HCT116 (cell line): ENCODE measurements around the gene VRK3.

Source experiments
- ATF3 ChIP-seq: IDR thresholded peaks from 2 replicates; pipeline ENCODE4 v1.6.1; 2012
- CBX3 ChIP-seq: IDR thresholded peaks from 2 replicates; pipeline ENCODE4 v1.6.1; 2012; ENCODE audit warnings: low read depth
- EZH2 ChIP-seq: fragments of 200-600 bp; sonication (generic); IDR thresholded peaks from 2 replicates; pipeline ENCODE4 v1.6.1; 2017; ENCODE audit warnings: antibody characterized with exemption, mixed run types
- EZH2phosphoT487 ChIP-seq: fragments of 200-600 bp; IDR thresholded peaks from 2 replicates; pipeline ENCODE4 v1.6.1; 2018; ENCODE audit warnings: antibody characterized with exemption, borderline replicate concordance
- POLR2AphosphoS5 ChIP-seq: IDR thresholded peaks from 2 replicates; pipeline ENCODE4 v1.6.1; 2011; ENCODE audit warnings: mild to moderate bottlenecking, low read depth, low read length, moderate library complexity
- SP1 ChIP-seq: IDR thresholded peaks from 2 replicates; pipeline ENCODE4 v1.6.1; 2012; ENCODE audit warnings: low read depth
- TF ChIP-seq, protein P1 (sequence below), 3 experiments: fragments of 200-600 bp in 1 of 3; sonication (generic) in 1 of 3; IDR thresholded peaks in 2 of 3; conservative IDR thresholded peaks in 1 of 3; 2 replicates each; pipeline ENCODE4 v1.5.1; 2012 to 2017; ENCODE audit warnings: low read depth in 2 of 3, low read length in 2 of 3, antibody characterized with exemption in 1 of 3, borderline replicate concordance in 1 of 3, control low read depth in 1 of 3, mild to moderate bottlenecking in 1 of 3, mixed read lengths in 1 of 3, mixed run types in 1 of 3, moderate library complexity in 1 of 3; ENCODE audit not compliant: insufficient read depth in 1 of 3
- TF ChIP-seq, protein P2 (sequence below): IDR thresholded peaks from 2 replicates; pipeline ENCODE4 v1.6.1; 2011; ENCODE audit warnings: mild to moderate bottlenecking, low read length, moderate library complexity; ENCODE audit not compliant: insufficient replicate concordance; ENCODE audit errors: extremely low read depth

DNA sequence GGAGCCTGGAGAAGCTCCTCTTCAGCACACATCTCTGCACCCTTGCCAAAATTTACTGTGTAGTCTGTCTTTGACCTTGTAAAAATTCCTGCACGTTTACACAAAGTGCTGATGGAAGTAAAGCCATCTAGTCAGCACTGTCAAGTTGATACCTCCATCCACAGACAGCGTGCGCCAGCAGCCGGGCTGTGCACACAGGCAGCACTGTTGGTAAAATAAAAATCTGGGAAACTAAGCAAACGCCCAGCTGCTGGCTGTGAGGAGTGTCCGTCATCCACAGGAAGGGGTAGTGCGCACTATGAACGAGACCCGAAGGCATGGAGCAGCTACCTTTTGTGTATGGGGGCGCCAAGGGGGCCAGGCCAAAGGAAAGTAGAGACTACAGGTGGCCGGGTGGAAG, 46.8 kb downstream of the VRK3 start:
- no peak for TF ChIP-seq EZH2
- TF ChIP-seq CBX3, result no peak
- no peak for TF ChIP-seq EZH2phosphoT487
- TF ChIP-seq, protein P1, sequence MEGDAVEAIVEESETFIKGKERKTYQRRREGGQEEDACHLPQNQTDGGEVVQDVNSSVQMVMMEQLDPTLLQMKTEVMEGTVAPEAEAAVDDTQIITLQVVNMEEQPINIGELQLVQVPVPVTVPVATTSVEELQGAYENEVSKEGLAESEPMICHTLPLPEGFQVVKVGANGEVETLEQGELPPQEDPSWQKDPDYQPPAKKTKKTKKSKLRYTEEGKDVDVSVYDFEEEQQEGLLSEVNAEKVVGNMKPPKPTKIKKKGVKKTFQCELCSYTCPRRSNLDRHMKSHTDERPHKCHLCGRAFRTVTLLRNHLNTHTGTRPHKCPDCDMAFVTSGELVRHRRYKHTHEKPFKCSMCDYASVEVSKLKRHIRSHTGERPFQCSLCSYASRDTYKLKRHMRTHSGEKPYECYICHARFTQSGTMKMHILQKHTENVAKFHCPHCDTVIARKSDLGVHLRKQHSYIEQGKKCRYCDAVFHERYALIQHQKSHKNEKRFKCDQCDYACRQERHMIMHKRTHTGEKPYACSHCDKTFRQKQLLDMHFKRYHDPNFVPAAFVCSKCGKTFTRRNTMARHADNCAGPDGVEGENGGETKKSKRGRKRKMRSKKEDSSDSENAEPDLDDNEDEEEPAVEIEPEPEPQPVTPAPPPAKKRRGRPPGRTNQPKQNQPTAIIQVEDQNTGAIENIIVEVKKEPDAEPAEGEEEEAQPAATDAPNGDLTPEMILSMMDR (IDR thresholded peaks at IDR 0.05 in 2 of 3, conservative IDR thresholded peaks at IDR 0.05 in 1 of 3; ENCODE audit: borderline replicate concordance in 1 of 3, insufficient read depth in 1 of 3, low read depth in 2 of 3, low read length in 2 of 3), result no peak
- no peak for TF ChIP-seq ATF3
- TF ChIP-seq, protein P2, sequence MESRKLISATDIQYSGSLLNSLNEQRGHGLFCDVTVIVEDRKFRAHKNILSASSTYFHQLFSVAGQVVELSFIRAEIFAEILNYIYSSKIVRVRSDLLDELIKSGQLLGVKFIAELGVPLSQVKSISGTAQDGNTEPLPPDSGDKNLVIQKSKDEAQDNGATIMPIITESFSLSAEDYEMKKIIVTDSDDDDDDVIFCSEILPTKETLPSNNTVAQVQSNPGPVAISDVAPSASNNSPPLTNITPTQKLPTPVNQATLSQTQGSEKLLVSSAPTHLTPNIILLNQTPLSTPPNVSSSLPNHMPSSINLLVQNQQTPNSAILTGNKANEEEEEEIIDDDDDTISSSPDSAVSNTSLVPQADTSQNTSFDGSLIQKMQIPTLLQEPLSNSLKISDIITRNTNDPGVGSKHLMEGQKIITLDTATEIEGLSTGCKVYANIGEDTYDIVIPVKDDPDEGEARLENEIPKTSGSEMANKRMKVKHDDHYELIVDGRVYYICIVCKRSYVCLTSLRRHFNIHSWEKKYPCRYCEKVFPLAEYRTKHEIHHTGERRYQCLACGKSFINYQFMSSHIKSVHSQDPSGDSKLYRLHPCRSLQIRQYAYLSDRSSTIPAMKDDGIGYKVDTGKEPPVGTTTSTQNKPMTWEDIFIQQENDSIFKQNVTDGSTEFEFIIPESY, result no peak
- no peak for TF ChIP-seq POLR2AphosphoS5
- TF ChIP-seq SP1, result no peak
